GM19463 (cell line): ENCODE measurements around the gene SF3B5.
"Not testable (repeated sequence)": the region's sequence is repeated elsewhere in the genome, so short reads cannot be mapped to it uniquely, and the experiment has no call there.

Experiments used
- ATAC-seq: cut with Tn5 transposase; IDR thresholded peaks from one replicate; pipeline ENCODE4 v1.9.1; 2021; ENCODE audit warnings: mild to moderate bottlenecking, moderate library complexity; ENCODE audit not compliant: unreplicated experiment

SF3B5 gene

GRCh38 chr6:144064402-144065212 lies 30.8 kb downstream of the SF3B5 start:
- peak; percentile 7 for ATAC-seq

GRCh38 chr6:144063744-144064401 lies 31.5 kb downstream of the SF3B5 start:
- ATAC-seq: peak; percentile 74

- peak; percentile 4 for ATAC-seq
These were observed 32.1 kb downstream of the SF3B5 start for GRCh38 chr6:144063246-144063743.

- no peak for ATAC-seq
These were observed 32.6 kb downstream of the SF3B5 start for GRCh38 chr6:144062786-144063185.

GRCh38 chr6:144059139-144059538 lies 36.2 kb downstream of the SF3B5 start:
- no peak for ATAC-seq

GRCh38 chr6:144055121-144055931 lies 40.0 kb downstream of the SF3B5 start:
- peak; percentile 87 for ATAC-seq

GRCh38 chr6:144053601-144054000 lies 41.8 kb downstream of the SF3B5 start:
- no peak for ATAC-seq

- ATAC-seq: no peak
These were observed 42.9 kb downstream of the SF3B5 start for GRCh38 chr6:144052488-144052887.

GRCh38 chr6:144049386-144049785 lies 46.0 kb downstream of the SF3B5 start:
- no peak for ATAC-seq

GRCh38 chr6:144047688-144048087 lies 47.7 kb downstream of the SF3B5 start:
- ATAC-seq: no peak

GRCh38 chr6:144046672-144047071 lies 48.7 kb downstream of the SF3B5 start:
- not testable (repeated sequence) for ATAC-seq

- ATAC-seq: not testable (repeated sequence)
These were observed 50.4 kb downstream of the SF3B5 start for GRCh38 chr6:144044989-144045388.
